ENCODE results near the gene DEXI.
"Not testable (repeated sequence)": the region's sequence is repeated elsewhere in the genome, so short reads cannot be mapped to it uniquely, and the experiment has no call there.

The DEXI gene

GRCh38 chr16:10925285-10925684 lies 17.0 kb downstream of the DEXI start:
- not testable (repeated sequence) for DNase-seq

- DNase-seq: no peak
Observed at GRCh38 chr16:10923650-10924214, 18.5 kb downstream of the DEXI start.

- DNase-seq: no peak
Observed at GRCh38 chr16:10923146-10923649, 19.1 kb downstream of the DEXI start.

GRCh38 chr16:10922328-10923145 lies 19.7 kb downstream of the DEXI start:
- DNase-seq: no peak

GRCh38 chr16:10921536-10922327 lies 20.5 kb downstream of the DEXI start:
- DNase-seq: no peak

- no peak for DNase-seq
Observed at GRCh38 chr16:10920726-10921427, 21.4 kb downstream of the DEXI start.

- DNase-seq: no peak
Observed at GRCh38 chr16:10919003-10919351, 23.3 kb downstream of the DEXI start.

- peak; percentile 71 for DNase-seq
Observed at GRCh38 chr16:10918294-10919002, 23.8 kb downstream of the DEXI start.

- no peak for DNase-seq
Observed at GRCh38 chr16:10916534-10916933, 25.7 kb downstream of the DEXI start.

- no peak for DNase-seq
Observed at GRCh38 chr16:10911267-10911666, 31.0 kb downstream of the DEXI start.

- DNase-seq: no peak
Observed at GRCh38 chr16:10907757-10908045, 34.6 kb downstream of the DEXI start.

GRCh38 chr16:10906914-10907756 lies 35.1 kb downstream of the DEXI start:
- DNase-seq: no peak

- DNase-seq: no peak
Observed at GRCh38 chr16:10906482-10906881, 35.8 kb downstream of the DEXI start.

- no peak for DNase-seq
Observed at GRCh38 chr16:10902999-10903398, 39.3 kb downstream of the DEXI start.

GRCh38 chr16:10897134-10897533 lies 45.1 kb downstream of the DEXI start:
- DNase-seq: no peak

- DNase-seq: no peak
Observed at GRCh38 chr16:10896723-10897122, 45.5 kb downstream of the DEXI start.

- no peak for DNase-seq
Observed at GRCh38 chr16:10896165-10896564, 46.1 kb downstream of the DEXI start.

GRCh38 chr16:10895053-10895946 lies 47.0 kb downstream of the DEXI start:
- DNase-seq: no peak

- DNase-seq: no peak
Observed at GRCh38 chr16:10892782-10893318, 49.4 kb downstream of the DEXI start.

GRCh38 chr16:10889855-10890254 lies 52.4 kb downstream of the DEXI start:
- DNase-seq: no peak

Data from NCI-H1105 (cell line).